GM18520 (cell line): Measurements from ENCODE around the gene GADD45G.

Experiments used
- ATAC-seq: cut with Tn5 transposase; IDR thresholded peaks from one replicate; pipeline ENCODE4 v1.9.1; 2021; ENCODE audit not compliant: unreplicated experiment

Gene GADD45G

GRCh38 chr9:89608641-89609335, 4.0 kb downstream of the GADD45G start:
- no peak for ATAC-seq

DNA sequence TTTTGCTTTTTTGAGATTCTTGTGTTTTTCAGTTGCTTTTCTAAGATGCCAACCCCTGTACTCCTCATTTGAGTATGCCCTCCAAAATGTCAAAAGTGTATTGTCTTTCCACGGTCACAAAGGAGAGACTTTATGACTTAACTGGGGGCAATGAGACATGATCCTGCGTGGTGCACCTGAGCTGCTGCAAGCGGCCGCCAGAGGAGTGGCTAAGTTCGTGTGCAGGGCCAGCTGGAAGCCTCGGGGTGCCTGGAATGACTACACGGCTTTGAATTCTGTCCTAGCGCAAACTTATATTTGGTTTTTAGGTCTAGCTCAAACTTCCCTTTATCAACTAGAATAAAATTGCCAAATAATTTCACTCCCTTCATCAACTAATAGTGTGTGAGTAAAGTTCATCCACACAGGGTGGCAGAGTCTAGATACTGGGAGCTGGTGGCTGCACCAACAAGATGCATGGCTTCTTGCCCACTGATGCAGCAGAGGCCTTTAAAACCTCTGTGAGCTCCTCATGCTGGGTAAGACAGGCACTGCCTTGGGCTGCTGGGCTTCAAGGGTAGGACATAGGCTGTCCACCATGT, 4.7 kb downstream of the GADD45G start:
- no peak for ATAC-seq

GRCh38 chr9:89610391-89610925, 5.6 kb downstream of the GADD45G start:
- ATAC-seq: no peak

DNA sequence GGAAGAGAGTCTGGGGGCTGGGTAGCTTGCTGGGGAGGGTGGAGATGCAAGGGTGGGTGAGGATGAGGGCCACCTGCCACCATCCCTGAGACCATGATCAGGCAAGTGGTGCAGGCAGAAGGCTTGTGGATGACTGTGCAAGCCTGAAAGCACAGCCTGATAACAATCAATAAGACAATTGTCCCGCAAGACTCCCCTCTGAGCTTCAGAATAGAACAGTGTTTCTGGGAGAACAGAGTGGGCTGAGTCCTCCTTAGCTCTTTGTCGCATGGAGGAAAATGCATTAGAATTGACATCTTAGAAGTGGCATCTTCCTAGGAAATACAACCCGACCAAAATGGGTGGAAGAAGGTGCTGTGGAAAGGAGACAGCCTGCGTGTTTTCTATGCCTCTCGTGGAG, 6.6 kb downstream of the GADD45G start:
- no peak for ATAC-seq

DNA sequence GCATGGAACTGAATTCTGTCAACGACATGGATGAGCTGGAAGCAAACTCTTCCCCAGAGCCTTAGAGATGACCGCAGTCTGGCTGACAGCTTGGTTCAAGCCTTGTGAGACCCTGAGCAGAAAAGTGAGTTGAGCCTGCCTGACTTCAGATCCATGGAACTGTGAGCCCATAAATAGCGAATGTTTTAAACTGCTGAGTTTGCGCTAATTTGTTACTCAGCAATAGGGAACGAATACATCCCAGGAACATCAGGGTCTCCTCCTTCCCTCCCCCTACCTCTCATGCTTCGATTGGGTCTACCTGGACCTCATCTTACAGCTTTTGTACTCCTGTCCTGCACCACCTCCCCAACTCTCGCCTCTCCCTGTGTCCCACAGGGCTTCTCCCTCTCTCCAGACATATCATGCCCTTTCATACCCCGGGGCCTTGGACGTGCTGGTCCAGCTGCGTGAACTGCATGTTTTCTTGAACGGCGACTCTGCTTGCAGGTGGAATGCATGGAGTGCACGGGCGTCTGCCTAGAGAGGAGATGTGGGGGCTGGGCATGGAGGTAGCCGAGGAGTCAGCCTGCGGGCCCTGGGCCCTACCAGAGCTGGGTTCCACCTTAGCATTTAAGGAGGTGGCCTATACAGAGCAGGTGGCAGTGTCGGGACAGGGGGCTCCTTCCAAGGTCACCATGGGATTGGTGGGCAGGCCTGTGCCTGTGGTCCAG, 7.9 kb downstream of the GADD45G start:
- no peak for ATAC-seq

GRCh38 chr9:89613912-89614892, 9.4 kb downstream of the GADD45G start:
- no peak for ATAC-seq

- no peak for ATAC-seq
These were observed 10.8 kb downstream of the GADD45G start for GRCh38 chr9:89615661-89616060.

DNA sequence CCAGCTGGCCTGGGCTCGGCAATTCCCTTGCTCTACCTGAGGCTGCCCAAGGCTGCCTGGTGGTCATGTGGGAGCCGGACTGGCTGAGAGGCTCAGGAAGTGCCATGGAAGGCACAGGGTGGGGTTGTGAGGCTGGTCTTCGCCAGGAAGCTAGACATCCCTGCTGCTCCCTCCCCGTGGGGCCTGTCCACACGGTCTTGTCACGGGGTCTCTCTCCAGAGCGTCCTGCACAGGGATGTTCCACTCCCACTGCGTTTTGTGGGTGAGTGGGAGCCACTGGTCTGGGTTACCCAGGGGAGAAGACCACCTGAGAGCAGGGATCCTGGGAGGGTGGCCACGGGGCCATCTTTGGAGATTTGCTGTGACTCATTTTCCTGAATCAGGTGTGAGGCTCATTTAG, 11.6 kb downstream of the GADD45G start:
- ATAC-seq: no peak

GRCh38 chr9:89617978-89618377, 13.2 kb downstream of the GADD45G start:
- no peak for ATAC-seq

DNA sequence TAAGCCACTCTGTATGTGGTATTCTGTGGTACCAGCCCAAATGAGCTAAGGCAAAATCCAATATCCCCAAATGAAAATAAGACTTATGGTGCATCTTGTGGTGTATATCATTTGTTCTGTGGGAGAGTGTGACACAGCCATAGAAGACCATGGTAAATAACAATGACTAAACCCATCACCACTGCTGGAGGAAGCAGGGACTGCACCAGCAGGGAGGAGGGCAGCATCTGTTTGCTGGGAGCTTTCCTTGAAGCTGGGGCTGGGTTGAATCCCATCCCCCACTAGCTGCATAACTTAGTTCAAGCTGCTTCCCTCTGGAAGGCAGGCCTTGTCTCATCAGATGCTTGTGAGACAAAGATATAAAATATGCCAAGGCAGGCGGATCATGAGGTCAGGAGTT, 14.2 kb downstream of the GADD45G start:
- ATAC-seq: no peak

DNA sequence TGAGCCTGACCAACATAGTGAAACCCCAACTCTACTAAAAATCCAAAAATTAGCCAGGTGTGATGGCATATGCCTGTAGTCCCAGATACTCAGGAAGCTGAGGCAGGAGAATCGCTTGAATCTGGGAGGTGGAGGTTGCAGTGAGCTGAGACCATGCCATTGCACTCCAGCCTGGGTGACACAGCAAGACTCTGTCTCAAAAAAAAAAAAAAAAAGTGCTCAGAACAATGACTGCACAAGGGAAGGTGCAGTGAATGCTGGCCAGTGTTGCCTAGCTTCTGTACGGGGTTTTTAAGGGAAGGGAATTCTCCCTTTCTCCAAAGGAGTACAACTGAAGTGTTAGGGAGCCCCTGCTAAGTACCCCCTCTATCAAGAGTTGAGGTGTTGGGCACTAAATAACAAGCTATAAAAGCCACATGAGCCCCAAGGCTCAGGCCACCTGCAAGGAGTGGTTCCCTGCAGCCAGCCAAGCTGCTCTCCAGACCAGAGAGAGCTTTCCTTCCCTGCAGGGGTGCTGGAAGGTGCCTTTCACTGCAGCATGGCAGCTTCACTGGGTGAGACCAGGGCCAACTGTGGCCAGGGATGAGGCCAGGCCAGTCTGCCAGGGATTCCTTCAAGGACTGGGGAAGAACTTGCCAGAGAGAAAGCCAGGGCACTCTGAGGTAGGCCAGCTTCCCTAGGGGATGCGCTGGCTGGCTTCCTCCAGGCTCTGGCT, 14.8 kb downstream of the GADD45G start:
- no peak for ATAC-seq

DNA sequence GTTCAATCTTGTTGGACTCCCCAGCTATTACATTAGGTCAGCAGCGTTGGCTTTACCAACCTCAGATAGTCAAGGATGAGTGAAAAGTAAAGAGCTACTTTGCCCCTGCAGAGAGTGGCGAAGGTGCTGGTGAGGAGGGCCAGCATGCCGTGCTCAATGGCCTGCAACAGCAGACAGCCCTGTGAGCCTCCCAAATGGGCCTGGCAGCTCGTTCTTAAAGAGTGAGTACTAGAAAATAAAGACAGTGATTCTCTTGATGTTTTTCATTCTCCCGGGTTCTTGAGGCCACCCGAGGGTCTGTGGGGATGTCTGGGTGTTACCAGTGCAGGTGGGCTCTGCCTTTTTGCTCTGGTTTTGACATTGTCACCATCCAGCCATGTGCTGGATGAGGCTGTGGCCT, 16.2 kb downstream of the GADD45G start:
- no peak for ATAC-seq

DNA sequence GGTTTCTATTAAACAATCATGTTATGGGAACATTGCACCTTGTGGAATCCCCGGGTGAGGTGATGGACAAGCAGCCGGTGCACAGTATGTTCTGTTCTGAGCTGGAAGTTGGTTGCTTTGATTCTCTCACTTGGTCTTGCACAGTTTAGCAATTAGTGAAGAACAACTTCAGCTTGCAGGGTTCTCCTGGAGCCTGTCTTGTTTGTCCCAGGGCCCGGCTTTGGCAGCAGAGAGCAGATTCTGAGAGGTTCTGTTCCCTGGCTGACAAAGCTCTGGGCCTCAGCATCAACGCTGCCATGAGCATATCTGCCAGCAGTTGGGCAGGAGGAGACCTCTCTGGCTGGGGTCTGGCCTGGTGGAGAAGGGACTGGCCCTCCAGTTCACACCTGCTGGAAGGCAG, 16.9 kb downstream of the GADD45G start:
- ATAC-seq: no peak

GRCh38 chr9:89622933-89623861, 18.4 kb downstream of the GADD45G start:
- ATAC-seq: no peak

DNA sequence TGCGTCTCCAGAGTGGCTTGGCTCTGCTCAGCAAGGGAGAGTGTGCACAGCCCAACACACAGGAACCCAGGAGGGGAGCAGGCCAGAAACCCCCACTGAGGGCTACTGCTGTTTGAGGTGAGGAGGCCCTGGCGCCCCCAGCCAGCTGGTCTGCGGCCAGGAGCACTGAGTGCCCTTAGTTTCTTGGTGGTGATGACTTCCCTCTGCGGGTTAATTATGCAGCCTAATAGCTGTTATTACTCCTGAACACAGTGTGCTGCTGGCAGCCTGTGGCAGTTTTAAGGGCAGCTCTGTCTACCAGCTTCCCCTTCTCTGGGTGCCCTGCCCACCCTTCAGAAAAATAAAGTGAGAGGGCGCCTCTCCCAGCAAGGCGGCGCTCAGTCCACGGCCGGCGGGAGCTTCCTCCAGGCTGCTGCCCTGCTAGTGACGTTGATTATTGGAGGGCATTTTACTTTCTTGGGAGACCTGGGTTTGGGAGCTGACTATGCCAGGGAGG, 19.2 kb downstream of the GADD45G start:
- no peak for ATAC-seq

- ATAC-seq: no peak
These were observed 21.2 kb downstream of the GADD45G start for GRCh38 chr9:89625721-89626687.

- no peak for ATAC-seq
These were observed 22.0 kb downstream of the GADD45G start for GRCh38 chr9:89626741-89627265.

GRCh38 chr9:89628601-89629000, 23.8 kb downstream of the GADD45G start:
- no peak for ATAC-seq
